ENCODE measurements around the gene SLC44A3.

GRCh38 chr1:94793296-94793656 is 26.9 kb upstream of the SLC44A3 start:
- TF ChIP-seq CTCF (tag by site-specific recombination; IDR thresholded peaks at IDR 0.05) (no peak), ZNF830 (tag by site-specific recombination; IDR thresholded peaks at IDR 0.05; ENCODE audit: low read depth) (no peak), HIC1 (tag by site-specific recombination; IDR thresholded peaks at IDR 0.05) (no peak), PATZ1 (tag by site-specific recombination; IDR thresholded peaks at IDR 0.05) (no peak), ZNF175 (tag by site-specific recombination; IDR thresholded peaks at IDR 0.05) (no peak), ZNF148 (tag by site-specific recombination; IDR thresholded peaks at IDR 0.05; ENCODE audit: borderline replicate concordance) (no peak), ZNF239 (tag by site-specific recombination; IDR thresholded peaks at IDR 0.05) (no peak), ZNF654 (tag by site-specific recombination; IDR thresholded peaks at IDR 0.05; ENCODE audit: low read depth) (no peak), ZSCAN4 (tag by site-specific recombination; IDR thresholded peaks at IDR 0.05) (no peak), ZNF660 (tag by site-specific recombination; IDR thresholded peaks at IDR 0.05) (no peak)
